Keratinocyte (primary cell): ENCODE measurements around the gene CAV2. TPM values are rescaled to one million over a fixed set of nuclear protein-coding genes. Genes with fewer than 3 reads are reported as not detected.

Experiments used
- DNase-seq: peaks from one replicate; pipeline ENCODE4 v3.0.0-alpha.2; 2011; ENCODE audit warnings: low read depth, missing footprints, low spot score
- FAIRE-seq: peaks from 2 replicates; lab custom pipeline; 2011; peaks lifted over from hg19 to GRCh38; lab: Jason Lieb, UNC
- H2AFZ ChIP-seq: 2 replicates; pipeline ENCODE4 v1.6.0; 2012; ENCODE audit warnings: low read length, control low read depth, inconsistent platforms; ENCODE audit not compliant: control insufficient read depth
- H3K27ac ChIP-seq: 2 replicates; pipeline ENCODE4 v1.5.1; 2011; ENCODE audit warnings: low read length; ENCODE audit not compliant: control insufficient read depth, insufficient read depth
- H3K27me3 ChIP-seq: 3 replicates; pipeline ENCODE4 v1.6.0; 2011; ENCODE audit warnings: low read length; ENCODE audit not compliant: control insufficient read depth, insufficient read depth; ENCODE audit errors: extremely low read depth
- H3K36me3 ChIP-seq, 2 experiments: 2 replicates in 1 of 2; 3 replicates in 1 of 2; pipeline ENCODE4 v1.5.1; 2011; ENCODE audit warnings: low read length in 2 of 2, mild to moderate bottlenecking in 1 of 2; ENCODE audit not compliant: control insufficient read depth in 2 of 2, insufficient read depth in 2 of 2; ENCODE audit errors: extremely low read depth in 1 of 2
- H3K4me1 ChIP-seq: 3 replicates; pipeline ENCODE4 v1.5.1; 2011; ENCODE audit warnings: low read length; ENCODE audit not compliant: control insufficient read depth, insufficient read depth; ENCODE audit errors: extremely low read depth
- H3K4me2 ChIP-seq: 3 replicates; pipeline ENCODE4 v1.6.0; 2011; ENCODE audit warnings: low read depth, low read length; ENCODE audit not compliant: control insufficient read depth, insufficient read depth; ENCODE audit errors: extremely low read depth
- H3K4me3 ChIP-seq, 3 experiments: fragments of 200-600 bp in 1 of 3; sonication (generic) in 1 of 3; 2 replicates in 2 of 3; 3 replicates in 1 of 3; pipeline ENCODE4 v1.5.1; 2011 to 2016; ENCODE audit warnings: low read length in 3 of 3, mild to moderate bottlenecking in 3 of 3, control low read depth in 2 of 3, inconsistent platforms in 1 of 3, low read depth in 1 of 3, mixed read lengths in 1 of 3, mixed run types in 1 of 3, moderate library complexity in 1 of 3; ENCODE audit not compliant: control insufficient read depth in 2 of 3, insufficient read depth in 2 of 3; ENCODE audit errors: extremely low read depth in 1 of 3
- H3K79me2 ChIP-seq: 2 replicates; pipeline ENCODE4 v1.6.0; 2012; ENCODE audit warnings: low read length; ENCODE audit not compliant: control insufficient read depth, insufficient read depth
- H3K9ac ChIP-seq: 3 replicates; pipeline ENCODE4 v1.6.0; 2011; ENCODE audit warnings: low read length; ENCODE audit not compliant: control insufficient read depth, insufficient read depth; ENCODE audit errors: extremely low read depth
- H3K9me1 ChIP-seq: 3 replicates; pipeline ENCODE4 v1.6.0; 2011; ENCODE audit warnings: low read length; ENCODE audit not compliant: control insufficient read depth, insufficient read depth; ENCODE audit errors: extremely low read depth
- H3K9me3 ChIP-seq: 2 replicates; pipeline ENCODE4 v1.5.1; 2012; ENCODE audit warnings: low read depth, low read length; ENCODE audit not compliant: control insufficient read depth
- H4K20me1 ChIP-seq: 3 replicates; pipeline ENCODE4 v1.6.0; 2011; ENCODE audit warnings: low read length; ENCODE audit not compliant: control insufficient read depth, insufficient read depth; ENCODE audit errors: extremely low read depth
- CTCF ChIP-seq, 3 experiments: IDR thresholded peaks in 1 of 3; conservative IDR thresholded peaks in 1 of 3; optimal IDR thresholded peaks in 1 of 3; 2 replicates in 2 of 3; 3 replicates in 1 of 3; pipeline versions ENCODE3 to v1.5.1; 2011; ENCODE audit warnings: low read length in 3 of 3, mild to moderate bottlenecking in 3 of 3, moderate library complexity in 2 of 3, control low read depth in 1 of 3, inconsistent platforms in 1 of 3; ENCODE audit not compliant: insufficient read depth in 2 of 3; ENCODE audit errors: extremely low read depth in 1 of 3
- EZH2 ChIP-seq: IDR thresholded peaks from one replicate; pipeline ENCODE4 v1.6.1; 2012; ENCODE audit warnings: inconsistent platforms, mild to moderate bottlenecking, low read length, moderate library complexity
- dilution Hi-C: fragments of 300-500 bp; cut with MboI; formaldehyde crosslinking; loops from one replicate; pipeline ENCODE4 v1.7.0; 2020; ENCODE audit warnings: low sequenced_read_pairs; ENCODE audit not compliant: extremely low pct_ligation_motif_present
- polyA plus RNA-seq, 5 experiments: library from polyadenylated mRNA; depleted of rRNA in 3 of 5; stranded (reverse) in 3 of 5; stranded (forward) in 1 of 5; unstranded in 1 of 5; fragments of >200 nt; gene quantifications; 1 replicate in 1 of 5; 2 replicates in 3 of 5; 3 replicates in 1 of 5; pipeline versions ENCODE4 v1.2.1 to v1.2.3, GENCODE V29; 2011 to 2012; ENCODE audit warnings: missing spikeins in 2 of 5, low read depth in 1 of 5, low replicate concordance in 1 of 5

CAV2 gene
- polyA plus RNA-seq, 1 donor (not counting 4 experiments of a cell fraction or from before 2014, with no cell fraction given), result 631 TPM

DNA sequence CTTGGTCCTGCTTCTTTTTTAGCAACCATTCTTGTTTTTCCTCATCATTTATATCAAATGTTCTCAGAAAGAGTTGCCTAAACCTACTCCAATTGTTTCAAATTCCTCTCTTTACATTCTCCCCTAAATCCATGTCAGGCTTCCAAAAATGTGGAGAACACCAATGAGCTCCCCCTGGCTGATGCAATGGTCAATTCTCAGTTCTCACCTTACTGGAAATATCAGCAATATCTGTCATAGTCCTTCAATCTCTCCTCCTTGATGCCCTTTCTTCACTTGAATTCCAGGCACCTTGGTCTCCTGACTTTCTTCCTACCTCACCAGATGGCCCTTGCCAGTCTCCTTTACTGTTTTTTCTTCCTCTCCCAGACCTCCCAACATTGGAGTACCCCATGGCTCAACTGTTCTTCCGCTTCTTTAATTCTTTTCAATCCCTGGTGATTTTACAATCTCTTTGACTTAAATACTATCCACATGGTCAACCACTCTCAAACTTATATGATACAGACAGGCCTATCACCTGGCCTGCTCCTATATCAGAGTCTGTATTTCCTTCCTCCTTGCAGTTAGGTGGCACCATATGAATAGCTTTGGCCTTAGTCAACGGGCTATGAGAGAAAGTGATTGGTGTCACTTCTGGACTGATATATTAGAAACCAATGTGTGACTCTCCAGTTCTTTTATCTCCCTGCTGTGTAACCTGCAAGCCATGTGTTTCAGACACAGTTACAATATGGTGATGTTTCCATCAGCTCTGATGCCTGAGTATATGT, 47.4 kb upstream of the CAV2 start:
- FAIRE-seq (peak; percentile 77), DNase-seq (no peak)
- no peak overlapping the region for H3K4me3 ChIP-seq
- H4K20me1 ChIP-seq, result no peaks in the 10 kb centered on the region
- TF ChIP-seq CTCF (optimal IDR thresholded peaks at IDR 0.05 in 1 of 3, IDR thresholded peaks at IDR 0.05 in 1 of 3, conservative IDR thresholded peaks at IDR 0.05 in 1 of 3; ENCODE audit: extremely low read depth in 1 of 3, insufficient read depth in 2 of 3, low read length in 3 of 3) (peak in 1 of 3 experiments; percentile 24), EZH2 (no peak)
- H2AFZ ChIP-seq, result peak overlapping the region; percentile 13
- no peaks in the 10 kb centered on the region for H3K27me3 ChIP-seq
- H3K9me1 ChIP-seq, result no peaks in the 10 kb centered on the region
- dilution Hi-C loops, result no loop called here
- H3K4me2 ChIP-seq, result no peak overlapping the region
- peak overlapping the region; percentile 18 for H3K27ac ChIP-seq
- peaks cover 28% of the 10 kb centered on the region for H3K4me1 ChIP-seq
- H3K9ac ChIP-seq, result no peak overlapping the region
- H3K79me2 ChIP-seq, result no peaks in the 10 kb centered on the region
- no peaks in the 10 kb centered on the region for H3K9me3 ChIP-seq
- no peaks in the 10 kb centered on the region for H3K36me3 ChIP-seq

GRCh38 chr7:116454377-116454776, 45.2 kb upstream of the CAV2 start:
- Histone ChIP-seq H3K79me2 (no peaks in the 10 kb centered on the region), H3K4me3 (no peak overlapping the region), H3K27ac (no peak overlapping the region), H3K9me1 (no peaks in the 10 kb centered on the region), H3K36me3 (no peaks in the 10 kb centered on the region), H3K27me3 (no peaks in the 10 kb centered on the region), H3K9ac (no peak overlapping the region), H3K9me3 (no peaks in the 10 kb centered on the region), H4K20me1 (no peaks in the 10 kb centered on the region), H3K4me1 (peaks cover 24% of the 10 kb centered on the region), H3K4me2 (no peak overlapping the region), H2AFZ (no peak overlapping the region)
- no peak for TF ChIP-seq CTCF (optimal IDR thresholded peaks at IDR 0.05 in 1 of 3, IDR thresholded peaks at IDR 0.05 in 1 of 3, conservative IDR thresholded peaks at IDR 0.05 in 1 of 3; ENCODE audit: extremely low read depth in 1 of 3, insufficient read depth in 2 of 3, low read length in 3 of 3)
- TF ChIP-seq EZH2, result no peak
- DNase-seq (no peak), FAIRE-seq (no peak)
- dilution Hi-C loops, result no loop called here
